Activated CD8-positive, alpha-beta memory T cell treated with anti-CD3 and anti-CD28 coated beads, Interleukin-2, amount 50 U/mL, for 48 hours (primary cell): ENCODE results near the gene EOLA1.
"Not testable (repeated sequence)": the region's sequence is repeated elsewhere in the genome, so short reads cannot be mapped to it uniquely, and the experiment has no call there.

Source experiments
- DNase-seq: peaks from one replicate; pipeline ENCODE4 v3.0.0-alpha.2; 2020

EOLA1 gene

GRCh38 chrX:149515954-149516602, 24.7 kb upstream of the EOLA1 start:
- no peak for DNase-seq

GRCh38 chrX:149516604-149517003, 24.2 kb upstream of the EOLA1 start:
- DNase-seq, result no peak

GRCh38 chrX:149517308-149517707, 23.5 kb upstream of the EOLA1 start:
- DNase-seq, result no peak

GRCh38 chrX:149518236-149518635, 22.6 kb upstream of the EOLA1 start:
- DNase-seq, result no peak

- not testable (repeated sequence) for DNase-seq
These were observed 20.1 kb upstream of the EOLA1 start for GRCh38 chrX:149520636-149521277.

GRCh38 chrX:149521438-149521837, 19.4 kb upstream of the EOLA1 start:
- no peak for DNase-seq

GRCh38 chrX:149522916-149523315, 17.9 kb upstream of the EOLA1 start:
- DNase-seq, result no peak

- not testable (repeated sequence) for DNase-seq
These were observed 15.4 kb upstream of the EOLA1 start for GRCh38 chrX:149525389-149525788.

GRCh38 chrX:149525903-149526302, 14.9 kb upstream of the EOLA1 start:
- DNase-seq, result not testable (repeated sequence)

- not testable (repeated sequence) for DNase-seq
These were observed 14.3 kb upstream of the EOLA1 start for GRCh38 chrX:149526318-149527033.

GRCh38 chrX:149527705-149528104, 13.1 kb upstream of the EOLA1 start:
- no peak for DNase-seq

GRCh38 chrX:149528381-149528780, 12.4 kb upstream of the EOLA1 start:
- no peak for DNase-seq

- no peak for DNase-seq
These were observed 9.2 kb upstream of the EOLA1 start for GRCh38 chrX:149531599-149531998.

GRCh38 chrX:149532868-149533267, 7.9 kb upstream of the EOLA1 start:
- DNase-seq, result not testable (repeated sequence)

- not testable (repeated sequence) for DNase-seq
These were observed 6.8 kb upstream of the EOLA1 start for GRCh38 chrX:149533999-149534398.

- not testable (repeated sequence) for DNase-seq
These were observed 5.7 kb upstream of the EOLA1 start for GRCh38 chrX:149534926-149535602.

GRCh38 chrX:149537474-149537873, 3.3 kb upstream of the EOLA1 start:
- not testable (repeated sequence) for DNase-seq

GRCh38 chrX:149539283-149540130, 1.3 kb upstream of the EOLA1 start:
- DNase-seq, result peak; percentile 78

GRCh38 chrX:149540131-149540620, 636 bp upstream of the EOLA1 start:
- DNase-seq, result peak; percentile 88

- DNase-seq, result no peak
These were observed 772 bp downstream of the EOLA1 start for GRCh38 chrX:149541521-149542047.

GRCh38 chrX:149545545-149546543, 5.0 kb downstream of the EOLA1 start:
- not testable (repeated sequence) for DNase-seq
